Neutrophil (primary cell): ENCODE results near the gene ANKLE2.

Experiments
- H3K27ac ChIP-seq: fragments of 200-600 bp; sonication (generic); 2 replicates; pipeline ENCODE4 v1.5.1; 2016; ENCODE audit warnings: mild to moderate bottlenecking, moderate library complexity
- H3K27me3 ChIP-seq: fragments of 200-600 bp; sonication (generic); 2 replicates; pipeline ENCODE4 v1.6.0; 2016; ENCODE audit warnings: mild to moderate bottlenecking
- H3K36me3 ChIP-seq: fragments of 200-600 bp; sonication (generic); 2 replicates; pipeline ENCODE4 v1.5.1; 2017
- H3K4me1 ChIP-seq, 2 experiments: fragments of 200-600 bp in 1 of 2; sonication (generic) in 1 of 2; 1 replicate in 1 of 2; 2 replicates in 1 of 2; pipeline versions ENCODE4 v1.5.1 to v1.6.1; 2013 to 2016; ENCODE audit warnings: low read depth in 1 of 2, low read length in 1 of 2, mild to moderate bottlenecking in 1 of 2, moderate library complexity in 1 of 2; ENCODE audit not compliant: control insufficient read depth in 1 of 2, insufficient read depth in 1 of 2
- H3K4me3 ChIP-seq, 2 experiments: fragments of 200-600 bp in 1 of 2; sonication (generic) in 1 of 2; 1 replicate in 1 of 2; 2 replicates in 1 of 2; pipeline ENCODE4 v1.5.1; 2013 to 2016; ENCODE audit warnings: low read depth in 1 of 2, low read length in 1 of 2, mild to moderate bottlenecking in 1 of 2, moderate library complexity in 1 of 2
- H3K9me3 ChIP-seq: fragments of 200-600 bp; sonication (generic); 2 replicates; pipeline ENCODE4 v1.5.1; 2016
- TF ChIP-seq, protein P1 (sequence below): fragments of 200-600 bp; sonication (generic); IDR thresholded peaks from 2 replicates; pipeline ENCODE4 v1.5.1; 2016; ENCODE audit warnings: antibody characterized with exemption

Gene ANKLE2

GRCh38 chr12:132717531-132718387 lies 43.9 kb downstream of the ANKLE2 start:
- Histone ChIP-seq H3K9me3 (no peaks in the 10 kb centered on the region), H3K27me3 (no peaks in the 10 kb centered on the region), H3K27ac (no peak overlapping the region), H3K4me3 (no peak overlapping the region), H3K36me3 (peaks cover 44% of the 10 kb centered on the region), H3K4me1 (no peaks in the 10 kb centered on the region)
- TF ChIP-seq, protein P1, sequence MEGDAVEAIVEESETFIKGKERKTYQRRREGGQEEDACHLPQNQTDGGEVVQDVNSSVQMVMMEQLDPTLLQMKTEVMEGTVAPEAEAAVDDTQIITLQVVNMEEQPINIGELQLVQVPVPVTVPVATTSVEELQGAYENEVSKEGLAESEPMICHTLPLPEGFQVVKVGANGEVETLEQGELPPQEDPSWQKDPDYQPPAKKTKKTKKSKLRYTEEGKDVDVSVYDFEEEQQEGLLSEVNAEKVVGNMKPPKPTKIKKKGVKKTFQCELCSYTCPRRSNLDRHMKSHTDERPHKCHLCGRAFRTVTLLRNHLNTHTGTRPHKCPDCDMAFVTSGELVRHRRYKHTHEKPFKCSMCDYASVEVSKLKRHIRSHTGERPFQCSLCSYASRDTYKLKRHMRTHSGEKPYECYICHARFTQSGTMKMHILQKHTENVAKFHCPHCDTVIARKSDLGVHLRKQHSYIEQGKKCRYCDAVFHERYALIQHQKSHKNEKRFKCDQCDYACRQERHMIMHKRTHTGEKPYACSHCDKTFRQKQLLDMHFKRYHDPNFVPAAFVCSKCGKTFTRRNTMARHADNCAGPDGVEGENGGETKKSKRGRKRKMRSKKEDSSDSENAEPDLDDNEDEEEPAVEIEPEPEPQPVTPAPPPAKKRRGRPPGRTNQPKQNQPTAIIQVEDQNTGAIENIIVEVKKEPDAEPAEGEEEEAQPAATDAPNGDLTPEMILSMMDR, result no peak

DNA sequence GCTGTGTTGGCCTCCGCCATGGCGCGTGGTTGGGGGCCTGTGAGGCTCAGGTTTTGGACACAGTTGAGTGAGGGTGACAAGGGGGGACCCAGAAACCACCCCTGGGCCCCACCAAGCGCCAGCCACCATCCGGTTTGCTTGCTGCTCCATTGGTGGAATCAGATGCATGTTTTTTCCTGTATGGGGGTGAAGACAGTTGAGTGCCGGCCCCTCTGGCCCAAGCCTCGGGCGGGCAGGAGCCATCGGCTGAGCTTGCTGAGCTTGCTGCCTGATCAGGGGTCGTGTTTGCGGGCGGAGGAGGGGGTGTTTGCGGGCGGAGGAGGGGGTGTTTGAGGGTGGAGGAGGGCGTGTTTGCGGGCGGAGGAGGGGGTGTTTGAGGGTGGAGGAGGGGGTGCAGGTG lies 44.6 kb downstream of the ANKLE2 start:
- Histone ChIP-seq H3K27me3 (no peaks in the 10 kb centered on the region), H3K4me3 (no peak overlapping the region), H3K27ac (no peak overlapping the region), H3K4me1 (no peaks in the 10 kb centered on the region), H3K9me3 (no peaks in the 10 kb centered on the region), H3K36me3 (peaks cover 38% of the 10 kb centered on the region)
- TF ChIP-seq, protein P1, result no peak

GRCh38 chr12:132716356-132716755 lies 45.3 kb downstream of the ANKLE2 start:
- Histone ChIP-seq H3K27ac (no peak overlapping the region), H3K9me3 (no peaks in the 10 kb centered on the region), H3K27me3 (no peaks in the 10 kb centered on the region), H3K4me1 (peaks cover 6% of the 10 kb centered on the region in 2 experiments), H3K4me3 (no peak overlapping the region), H3K36me3 (peaks cover 36% of the 10 kb centered on the region)
- TF ChIP-seq, protein P1, result no peak

DNA sequence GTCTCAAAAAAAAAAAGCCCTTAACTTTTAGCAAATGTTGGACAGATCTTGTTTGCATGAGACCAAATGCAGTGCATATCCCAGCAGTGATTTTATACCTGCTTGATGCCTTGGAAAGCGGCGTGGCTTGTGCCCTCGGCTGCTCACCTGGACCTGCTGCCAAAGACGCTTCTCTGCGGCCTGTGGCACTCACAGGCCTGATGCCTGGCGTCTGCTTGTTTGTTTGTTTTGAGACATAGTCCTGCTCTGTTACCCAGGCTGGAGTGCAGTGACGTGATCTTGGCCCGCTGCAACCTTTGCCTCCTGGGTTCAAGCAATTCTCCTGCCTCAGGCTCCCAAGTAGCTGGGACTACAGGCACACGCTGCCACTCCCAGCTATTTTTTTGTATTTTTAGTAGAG lies 45.8 kb downstream of the ANKLE2 start:
- TF ChIP-seq, protein P1, result no peak
- no peaks in the 10 kb centered on the region for H3K27me3 ChIP-seq
- H3K4me1 ChIP-seq, result peaks cover 9 to 10% of the 10 kb centered on the region in 2 experiments
- H3K4me3 ChIP-seq, result no peak overlapping the region
- no peaks in the 10 kb centered on the region for H3K9me3 ChIP-seq
- peaks cover 31% of the 10 kb centered on the region for H3K36me3 ChIP-seq
- H3K27ac ChIP-seq, result no peak overlapping the region

- no peaks in the 10 kb centered on the region for H3K27me3 ChIP-seq
- no peak overlapping the region for H3K4me3 ChIP-seq
- peaks cover 10% of the 10 kb centered on the region for H3K36me3 ChIP-seq
- H3K27ac ChIP-seq, result no peak overlapping the region
- TF ChIP-seq, protein P1, result no peak
- H3K9me3 ChIP-seq, result no peaks in the 10 kb centered on the region
- peaks cover 16% of the 10 kb centered on the region in 2 experiments for H3K4me1 ChIP-seq
Measured at GRCh38 chr12:132713123-132713522, 48.5 kb downstream of the ANKLE2 start.
